ENCODE measurements around the gene EEF1E1.

The EEF1E1 gene

DNA sequence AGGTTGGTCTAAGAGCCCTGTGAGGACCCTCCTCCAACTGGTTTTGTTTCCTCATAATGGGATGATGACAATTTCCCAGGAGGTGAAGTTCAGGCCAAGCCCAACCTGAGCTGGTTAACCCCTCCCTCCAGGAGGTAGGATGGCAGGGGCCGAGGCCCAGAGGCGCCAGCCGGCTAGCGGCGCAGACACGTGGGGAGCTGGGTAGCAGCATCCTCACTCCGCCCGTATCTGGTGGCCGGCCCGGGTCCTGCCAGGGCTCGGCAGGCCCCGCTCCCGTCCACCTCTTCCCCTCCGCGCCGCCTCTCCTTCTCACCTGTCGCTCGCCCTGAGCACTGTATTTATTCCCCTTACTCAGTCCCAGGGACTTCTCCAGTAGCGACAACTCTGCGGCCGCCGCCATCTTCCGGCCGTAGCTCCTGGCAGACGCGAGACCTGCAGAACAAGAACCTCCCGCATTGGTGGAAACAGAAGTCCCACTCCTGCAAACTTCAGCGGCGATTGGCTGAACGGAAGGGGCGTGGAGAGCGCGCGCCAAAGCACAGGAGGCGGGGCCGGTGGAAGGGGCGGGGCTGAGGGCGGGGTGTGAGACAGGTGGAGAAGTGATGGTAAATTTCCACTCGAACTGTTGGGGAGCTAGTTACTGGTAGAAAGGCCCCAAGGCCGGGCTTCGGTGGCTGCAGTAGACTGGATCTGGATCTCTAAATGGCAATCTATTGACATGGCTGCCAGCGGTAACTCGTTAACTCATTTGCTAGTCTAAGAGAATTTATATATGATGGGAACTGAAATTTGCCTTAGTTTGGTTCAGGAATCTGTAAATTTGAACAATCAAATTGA, at the start of gene EEF1E1:
EEF1E1 (minus strand) TSS at position 427 of the 837 bp plus-strand sequence; CDS start at position 400, 27 bp downstream.
- Mint-ChIP-seq H3K36me3 (peaks cover 4% of the 10 kb centered on the region), H3K4me3 (peak within 1 kb of the TSS; percentile 94), H3K4me1 (ENCODE audit: low read depth) (peaks cover 35% of the 10 kb centered on the region), H3K9me3 (ENCODE audit: low read depth) (no peaks in the 10 kb centered on the region), H3K27ac (peak within 1 kb of the TSS; percentile 99), H3K27me3 (peaks cover 12% of the 10 kb centered on the region)

- Mint-ChIP-seq H3K4me3 (no peak overlapping the region), H3K27me3 (peaks cover 4% of the 10 kb centered on the region), H3K4me1 (ENCODE audit: low read depth) (no peaks in the 10 kb centered on the region), H3K9me3 (ENCODE audit: low read depth) (no peaks in the 10 kb centered on the region), H3K27ac (no peak overlapping the region), H3K36me3 (no peaks in the 10 kb centered on the region)
Observed at GRCh38 chr6:8149350-8149749, 47.0 kb upstream of the EEF1E1 start.

DNA sequence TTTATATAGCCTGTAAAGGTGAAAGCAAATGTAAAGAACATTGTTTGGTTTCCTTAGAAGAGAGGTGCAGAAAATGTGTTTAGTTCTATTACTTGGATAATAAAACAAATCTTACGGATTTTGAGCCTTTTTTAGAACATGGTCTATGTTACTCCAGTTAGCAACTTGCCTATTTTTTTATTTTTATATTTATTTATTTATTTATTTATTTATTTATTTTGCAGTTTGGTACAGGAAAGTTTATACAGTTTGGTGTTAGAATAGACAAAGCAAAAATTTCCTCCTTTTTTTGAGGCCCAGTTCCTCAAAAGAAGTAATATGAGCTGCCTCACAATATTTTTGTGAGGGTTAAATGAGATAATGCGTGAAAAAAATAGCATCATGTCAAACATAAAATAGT, 41.6 kb upstream of the EEF1E1 start:
- Mint-ChIP-seq H3K4me3 (no peak overlapping the region), H3K9me3 (ENCODE audit: low read depth) (no peaks in the 10 kb centered on the region), H3K4me1 (ENCODE audit: low read depth) (no peaks in the 10 kb centered on the region), H3K36me3 (no peaks in the 10 kb centered on the region), H3K27ac (no peak overlapping the region), H3K27me3 (peaks cover 4% of the 10 kb centered on the region)

DNA sequence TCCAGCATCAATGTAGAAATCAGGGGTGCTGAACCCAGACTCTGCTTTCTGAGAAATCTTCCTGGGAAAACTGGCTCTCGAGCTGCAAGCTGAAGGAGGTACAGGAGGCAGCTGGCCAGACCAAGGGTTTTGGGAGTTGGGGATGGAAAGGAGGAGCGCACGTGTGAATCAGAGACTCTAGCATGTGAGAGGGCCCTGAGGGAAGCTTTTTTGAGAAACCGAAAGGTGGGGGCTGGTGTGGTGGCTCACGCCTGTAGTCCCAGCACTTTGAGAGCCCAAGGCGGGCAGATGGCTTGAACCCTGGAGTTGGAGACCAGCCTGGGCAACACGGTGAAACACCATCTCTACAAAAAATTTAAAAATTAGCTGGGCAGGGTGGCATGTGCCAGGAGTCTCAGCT, 37.1 kb upstream of the EEF1E1 start:
- Mint-ChIP-seq H3K27me3 (peaks cover 5% of the 10 kb centered on the region), H3K27ac (no peak overlapping the region), H3K4me3 (no peak overlapping the region), H3K9me3 (ENCODE audit: low read depth) (no peaks in the 10 kb centered on the region), H3K4me1 (ENCODE audit: low read depth) (no peaks in the 10 kb centered on the region), H3K36me3 (no peaks in the 10 kb centered on the region)

DNA sequence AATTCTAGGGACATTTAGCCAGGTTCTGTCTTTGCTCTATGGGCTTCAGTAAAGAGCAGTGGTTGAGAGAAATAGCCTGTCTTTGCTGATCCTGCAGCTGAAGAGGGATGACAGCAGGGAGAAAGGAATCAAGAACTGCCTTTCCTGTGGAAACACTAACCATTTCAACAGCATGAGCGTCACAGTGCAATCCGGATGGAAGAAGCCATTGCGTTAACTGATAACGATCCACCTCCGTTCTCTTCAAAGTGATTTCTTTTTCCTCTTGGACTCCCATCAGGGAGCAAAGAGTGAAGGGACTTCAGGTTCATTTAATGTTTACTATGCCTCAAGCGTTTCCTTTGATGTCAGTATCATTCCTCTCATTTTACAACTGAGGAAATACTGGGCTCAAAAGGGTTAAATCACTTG, 35.2 kb upstream of the EEF1E1 start:
- H3K27me3 Mint-ChIP-seq: peaks cover 5% of the 10 kb centered on the region
- H3K4me3 Mint-ChIP-seq: no peak overlapping the region
- no peaks in the 10 kb centered on the region for H3K9me3 Mint-ChIP-seq (ENCODE audit: low read depth)
- H3K4me1 Mint-ChIP-seq (ENCODE audit: low read depth): no peaks in the 10 kb centered on the region
- no peak overlapping the region for H3K27ac Mint-ChIP-seq
- no peaks in the 10 kb centered on the region for H3K36me3 Mint-ChIP-seq

GRCh38 chr6:8135276-8135675, 32.9 kb upstream of the EEF1E1 start:
- Mint-ChIP-seq H3K27ac (no peak overlapping the region), H3K27me3 (peaks cover 5% of the 10 kb centered on the region), H3K36me3 (no peaks in the 10 kb centered on the region), H3K4me3 (no peak overlapping the region), H3K9me3 (ENCODE audit: low read depth) (no peaks in the 10 kb centered on the region), H3K4me1 (ENCODE audit: low read depth) (no peaks in the 10 kb centered on the region)

GRCh38 chr6:8132130-8132529, 29.8 kb upstream of the EEF1E1 start:
- no peaks in the 10 kb centered on the region for H3K36me3 Mint-ChIP-seq
- H3K4me1 Mint-ChIP-seq (ENCODE audit: low read depth): no peaks in the 10 kb centered on the region
- H3K9me3 Mint-ChIP-seq (ENCODE audit: low read depth): no peaks in the 10 kb centered on the region
- peaks cover 2% of the 10 kb centered on the region for H3K27me3 Mint-ChIP-seq
- no peak overlapping the region for H3K4me3 Mint-ChIP-seq
- H3K27ac Mint-ChIP-seq: no peak overlapping the region

DNA sequence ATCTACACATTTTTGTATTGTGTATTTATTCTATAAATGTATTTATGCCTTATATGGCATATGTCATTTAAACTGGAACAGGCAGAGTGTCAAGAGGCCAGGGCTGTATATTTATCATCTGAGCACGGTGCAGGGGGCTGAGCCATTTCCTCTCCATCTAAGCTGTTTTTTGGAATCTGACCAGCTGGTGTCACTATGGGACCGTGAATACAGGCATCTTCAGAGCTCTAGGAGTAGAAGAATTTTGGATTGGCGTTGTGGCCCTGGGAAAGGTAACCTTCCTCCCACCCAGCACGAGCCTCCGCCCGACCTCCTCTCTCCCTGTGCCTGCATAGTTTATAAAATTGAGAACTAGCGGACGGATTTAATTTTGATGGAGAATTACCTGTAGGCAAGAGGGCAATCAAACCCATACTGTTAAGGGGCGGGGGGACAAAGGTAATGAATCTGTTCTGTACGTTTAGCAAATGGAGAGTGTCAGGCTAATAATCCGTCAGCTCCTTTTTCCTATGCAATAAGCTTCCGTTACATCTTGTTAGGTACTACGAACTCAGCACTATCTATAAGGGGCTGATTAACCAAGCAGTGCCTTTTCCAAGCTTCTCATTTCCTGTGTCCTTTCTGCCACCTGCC, 29.0 kb upstream of the EEF1E1 start:
- Mint-ChIP-seq H3K9me3 (ENCODE audit: low read depth) (no peaks in the 10 kb centered on the region), H3K4me1 (ENCODE audit: low read depth) (no peaks in the 10 kb centered on the region), H3K36me3 (no peaks in the 10 kb centered on the region), H3K27ac (no peak overlapping the region), H3K27me3 (no peaks in the 10 kb centered on the region), H3K4me3 (no peak overlapping the region)

GRCh38 chr6:8130399-8130798, 28.1 kb upstream of the EEF1E1 start:
- H3K9me3 Mint-ChIP-seq (ENCODE audit: low read depth): no peaks in the 10 kb centered on the region
- no peaks in the 10 kb centered on the region for H3K4me1 Mint-ChIP-seq (ENCODE audit: low read depth)
- H3K4me3 Mint-ChIP-seq: no peak overlapping the region
- no peak overlapping the region for H3K27ac Mint-ChIP-seq
- H3K27me3 Mint-ChIP-seq: no peaks in the 10 kb centered on the region
- H3K36me3 Mint-ChIP-seq: no peaks in the 10 kb centered on the region

GRCh38 chr6:8123236-8123635, 20.9 kb upstream of the EEF1E1 start:
- Mint-ChIP-seq H3K27ac (no peak overlapping the region), H3K4me3 (no peak overlapping the region), H3K9me3 (ENCODE audit: low read depth) (no peaks in the 10 kb centered on the region), H3K4me1 (ENCODE audit: low read depth) (no peaks in the 10 kb centered on the region), H3K27me3 (peaks cover 10% of the 10 kb centered on the region), H3K36me3 (no peaks in the 10 kb centered on the region)

GRCh38 chr6:8114956-8115355, 12.6 kb upstream of the EEF1E1 start:
- no peaks in the 10 kb centered on the region for H3K36me3 Mint-ChIP-seq
- H3K27me3 Mint-ChIP-seq: peaks cover 13% of the 10 kb centered on the region
- H3K9me3 Mint-ChIP-seq (ENCODE audit: low read depth): no peaks in the 10 kb centered on the region
- H3K4me3 Mint-ChIP-seq: no peak overlapping the region
- no peaks in the 10 kb centered on the region for H3K4me1 Mint-ChIP-seq (ENCODE audit: low read depth)
- H3K27ac Mint-ChIP-seq: no peak overlapping the region

GRCh38 chr6:8113131-8113654, 10.8 kb upstream of the EEF1E1 start:
- H3K9me3 Mint-ChIP-seq (ENCODE audit: low read depth): no peaks in the 10 kb centered on the region
- no peak overlapping the region for H3K4me3 Mint-ChIP-seq
- no peaks in the 10 kb centered on the region for H3K36me3 Mint-ChIP-seq
- no peak overlapping the region for H3K27ac Mint-ChIP-seq
- no peaks in the 10 kb centered on the region for H3K4me1 Mint-ChIP-seq (ENCODE audit: low read depth)
- peaks cover 13% of the 10 kb centered on the region for H3K27me3 Mint-ChIP-seq

- Mint-ChIP-seq H3K27ac (no peak overlapping the region), H3K4me1 (ENCODE audit: low read depth) (no peaks in the 10 kb centered on the region), H3K4me3 (no peak overlapping the region), H3K27me3 (peaks cover 23% of the 10 kb centered on the region), H3K9me3 (ENCODE audit: low read depth) (no peaks in the 10 kb centered on the region), H3K36me3 (no peaks in the 10 kb centered on the region)
Observed at GRCh38 chr6:8110725-8111124, 8.4 kb upstream of the EEF1E1 start.

GRCh38 chr6:8110117-8110721, 7.9 kb upstream of the EEF1E1 start:
- H3K4me1 Mint-ChIP-seq (ENCODE audit: low read depth): no peaks in the 10 kb centered on the region
- H3K4me3 Mint-ChIP-seq: no peak overlapping the region
- H3K36me3 Mint-ChIP-seq: no peaks in the 10 kb centered on the region
- no peak overlapping the region for H3K27ac Mint-ChIP-seq
- H3K9me3 Mint-ChIP-seq (ENCODE audit: low read depth): no peaks in the 10 kb centered on the region
- peaks cover 22% of the 10 kb centered on the region for H3K27me3 Mint-ChIP-seq
